C4-2B (cell line): Measurements from ENCODE around the gene FARP2.
"Not testable (repeated sequence)": the region's sequence is repeated elsewhere in the genome, so short reads cannot be mapped to it uniquely, and the experiment has no call there.

ENCODE experiments used
- H3K27ac ChIP-seq: fragments of 450-650 bp; 2 replicates; pipeline ENCODE4 v1.5.1; 2017
- CTCF ChIP-seq: fragments of 450-650 bp; conservative IDR thresholded peaks from 2 replicates; pipeline ENCODE4 v1.5.1; 2017; ENCODE audit warnings: mild to moderate bottlenecking
- ZFX ChIP-seq: fragments of 450-650 bp; IDR thresholded peaks from 2 replicates; pipeline ENCODE4 v1.6.1; 2017

The FARP2 gene

GRCh38 chr2:241445426-241445825 is 89.3 kb downstream of the FARP2 start:
- H3K27ac ChIP-seq = no peak overlapping the region
- no peak for TF ChIP-seq CTCF
- TF ChIP-seq ZFX = no peak

GRCh38 chr2:241450092-241450491 is 94.0 kb downstream of the FARP2 start:
- not testable (repeated sequence) for H3K27ac ChIP-seq

- H3K27ac ChIP-seq = no peak overlapping the region
- TF ChIP-seq ZFX = no peak
- TF ChIP-seq CTCF = no peak
Observed at GRCh38 chr2:241451840-241452506, 95.9 kb downstream of the FARP2 start.

GRCh38 chr2:241453919-241454318 is 97.8 kb downstream of the FARP2 start:
- not testable (repeated sequence) for H3K27ac ChIP-seq

- no peak for TF ChIP-seq ZFX
- TF ChIP-seq CTCF = no peak
- no peak overlapping the region for H3K27ac ChIP-seq
Observed at GRCh38 chr2:241454837-241455485, 98.9 kb downstream of the FARP2 start.

- TF ChIP-seq CTCF = no peak
- no peak for TF ChIP-seq ZFX
- H3K27ac ChIP-seq = no peak overlapping the region
Observed at GRCh38 chr2:241456546-241456945, 100.5 kb downstream of the FARP2 start.

GRCh38 chr2:241458687-241459086 is 102.6 kb downstream of the FARP2 start:
- no peak for TF ChIP-seq CTCF
- TF ChIP-seq ZFX = no peak
- H3K27ac ChIP-seq = no peak overlapping the region

GRCh38 chr2:241459520-241459919 is 103.4 kb downstream of the FARP2 start:
- TF ChIP-seq CTCF (no peak), ZFX (no peak)
- no peak overlapping the region for H3K27ac ChIP-seq
